ENCODE measurements around the gene GATB.

- TF ChIP-seq, protein P1, sequence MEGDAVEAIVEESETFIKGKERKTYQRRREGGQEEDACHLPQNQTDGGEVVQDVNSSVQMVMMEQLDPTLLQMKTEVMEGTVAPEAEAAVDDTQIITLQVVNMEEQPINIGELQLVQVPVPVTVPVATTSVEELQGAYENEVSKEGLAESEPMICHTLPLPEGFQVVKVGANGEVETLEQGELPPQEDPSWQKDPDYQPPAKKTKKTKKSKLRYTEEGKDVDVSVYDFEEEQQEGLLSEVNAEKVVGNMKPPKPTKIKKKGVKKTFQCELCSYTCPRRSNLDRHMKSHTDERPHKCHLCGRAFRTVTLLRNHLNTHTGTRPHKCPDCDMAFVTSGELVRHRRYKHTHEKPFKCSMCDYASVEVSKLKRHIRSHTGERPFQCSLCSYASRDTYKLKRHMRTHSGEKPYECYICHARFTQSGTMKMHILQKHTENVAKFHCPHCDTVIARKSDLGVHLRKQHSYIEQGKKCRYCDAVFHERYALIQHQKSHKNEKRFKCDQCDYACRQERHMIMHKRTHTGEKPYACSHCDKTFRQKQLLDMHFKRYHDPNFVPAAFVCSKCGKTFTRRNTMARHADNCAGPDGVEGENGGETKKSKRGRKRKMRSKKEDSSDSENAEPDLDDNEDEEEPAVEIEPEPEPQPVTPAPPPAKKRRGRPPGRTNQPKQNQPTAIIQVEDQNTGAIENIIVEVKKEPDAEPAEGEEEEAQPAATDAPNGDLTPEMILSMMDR (IDR thresholded peaks at IDR 0.05) = no peak
- TF ChIP-seq EZH2 (IDR thresholded peaks at IDR 0.05; ENCODE audit: borderline replicate concordance, insufficient read depth, low read depth, low read length, poor library complexity, severe bottlenecking) = no peak
Observed at GRCh38 chr4:151649479-151649878, 111.3 kb downstream of the GATB start.
